Stimulated activated CD8-positive, alpha-beta memory T cell treated with anti-CD3 and anti-CD28 coated beads, Interleukin-12 subunit alpha, Interleukin-12 subunit beta, amount 100 ng/mL, for 24 hours (primary cell): ENCODE results near the gene LSM11.

Source experiments
- DNase-seq: peaks from one replicate; pipeline ENCODE4 v3.0.0-alpha.2; 2020; ENCODE audit errors: extremely low read depth

The LSM11 gene

GRCh38 chr5:157772127-157772526, 28.6 kb downstream of the LSM11 start:
- no peak for DNase-seq

GRCh38 chr5:157778121-157778805, 34.8 kb downstream of the LSM11 start:
- no peak for DNase-seq

GRCh38 chr5:157779221-157779620, 35.7 kb downstream of the LSM11 start:
- DNase-seq = no peak

GRCh38 chr5:157785801-157786200, 42.3 kb downstream of the LSM11 start:
- no peak for DNase-seq

GRCh38 chr5:157793301-157793700, 49.8 kb downstream of the LSM11 start:
- DNase-seq = no peak

GRCh38 chr5:157799578-157799977, 56.1 kb downstream of the LSM11 start:
- no peak for DNase-seq

GRCh38 chr5:157800137-157800536, 56.6 kb downstream of the LSM11 start:
- DNase-seq = no peak

GRCh38 chr5:157802736-157803135, 59.2 kb downstream of the LSM11 start:
- DNase-seq = no peak

GRCh38 chr5:157808043-157808442, 64.5 kb downstream of the LSM11 start:
- no peak for DNase-seq
